Activated naive CD4-positive, alpha-beta T cell treated with Interleukin-2 at 50 U/mL for 16 hours (primary cell): ENCODE measurements around the gene ZNF644.
"Not testable (repeated sequence)": the region's sequence is repeated elsewhere in the genome, so short reads cannot be mapped to it uniquely, and the experiment has no call there.

Experiments
- DNase-seq: peaks from one replicate; pipeline ENCODE4 v3.0.0-alpha.2; 2020

ZNF644 gene

GRCh38 chr1:90925928-90926869 is 95.6 kb downstream of the ZNF644 start:
- no peak for DNase-seq

DNA sequence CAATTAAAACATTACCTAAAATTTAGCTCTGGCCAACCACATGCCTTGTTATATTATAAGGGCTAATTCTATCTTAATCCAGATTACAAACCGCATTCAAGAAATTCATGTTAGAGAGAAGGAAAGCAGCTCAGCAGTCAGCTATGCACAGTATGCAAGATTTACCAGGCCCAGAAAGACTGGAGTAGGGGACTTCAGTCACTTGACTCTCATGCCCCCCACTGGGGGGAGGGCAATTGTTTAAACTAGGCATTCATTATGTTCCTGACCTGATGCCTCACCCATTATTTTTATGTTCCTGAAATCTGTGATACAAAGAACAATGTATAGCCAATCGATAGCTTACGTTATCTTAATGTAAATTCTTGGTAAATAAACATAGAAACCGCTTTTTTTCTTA is 96.9 kb downstream of the ZNF644 start:
- DNase-seq: no peak

GRCh38 chr1:90922996-90923395 is 98.8 kb downstream of the ZNF644 start:
- DNase-seq: no peak

GRCh38 chr1:90922202-90922601 is 99.6 kb downstream of the ZNF644 start:
- no peak for DNase-seq

DNA sequence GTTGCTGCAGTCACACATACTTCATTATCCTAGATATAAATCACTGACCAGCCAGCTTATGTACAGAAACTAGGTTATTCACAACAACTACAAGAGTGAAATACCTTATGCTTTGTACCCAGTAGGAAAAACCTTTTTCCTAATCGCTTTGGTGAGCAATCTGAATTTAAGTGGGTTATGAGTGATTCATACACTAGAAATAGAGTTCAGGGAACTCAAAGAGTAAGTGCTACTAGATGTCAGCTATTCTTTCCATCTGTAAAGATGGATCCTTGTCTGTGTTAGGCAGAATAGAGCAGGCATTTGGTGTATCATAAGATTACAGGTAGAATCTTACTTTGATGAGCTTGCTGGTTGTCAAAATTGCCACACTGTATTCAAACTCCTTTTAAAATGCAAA is 101.9 kb downstream of the ZNF644 start:
- DNase-seq: no peak

DNA sequence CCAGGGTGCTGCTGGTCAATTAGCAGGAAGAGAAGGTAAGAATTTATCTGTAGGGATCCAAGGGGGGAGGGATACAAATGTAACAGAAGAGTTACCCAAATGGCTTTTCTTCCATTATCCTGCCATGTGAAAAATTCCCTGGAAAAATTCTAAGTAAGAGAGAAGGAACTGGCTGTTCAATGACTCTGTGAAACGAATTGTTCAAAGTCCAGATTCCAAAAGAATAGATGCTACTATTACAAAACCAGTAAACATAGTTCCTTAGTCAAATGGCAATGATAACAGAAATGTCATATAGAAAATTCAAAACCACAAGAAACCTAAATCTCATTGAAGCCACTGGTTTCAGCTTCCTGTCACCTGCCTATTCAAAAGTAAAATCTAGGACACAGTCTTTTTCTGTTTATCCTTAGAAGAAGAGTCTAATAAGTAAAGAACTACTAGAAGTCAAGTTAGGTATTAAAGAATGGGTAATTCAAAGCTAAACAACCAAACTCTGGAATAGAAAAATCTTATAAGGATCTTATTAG is 102.6 kb downstream of the ZNF644 start:
- no peak for DNase-seq

- no peak for DNase-seq
Measured at GRCh38 chr1:90911353-90911752, 110.5 kb downstream of the ZNF644 start.

- DNase-seq: no peak
Measured at GRCh38 chr1:90902672-90903071, 119.2 kb downstream of the ZNF644 start.

DNA sequence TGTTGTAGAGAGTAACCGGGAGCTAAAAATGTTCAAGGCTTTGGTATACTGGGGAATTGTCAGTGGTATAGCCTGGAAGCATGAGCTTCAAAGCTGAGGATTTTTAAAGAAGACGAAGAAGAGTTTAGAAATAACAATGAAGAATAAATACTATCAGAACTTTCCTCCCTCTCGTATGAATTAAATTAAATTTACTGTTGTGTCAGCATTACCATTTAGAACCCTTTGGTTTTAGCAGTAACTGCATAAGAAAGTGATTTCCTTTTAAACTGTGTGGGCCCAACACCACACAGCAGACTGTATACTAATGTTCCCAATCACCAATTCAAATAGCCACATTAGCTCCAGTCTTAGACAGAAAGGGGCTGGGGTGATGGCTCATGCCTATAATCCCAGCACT is 122.6 kb downstream of the ZNF644 start:
- DNase-seq: no peak

- DNase-seq: not testable (repeated sequence)
Measured at GRCh38 chr1:90893679-90894078, 128.2 kb downstream of the ZNF644 start.

GRCh38 chr1:90892884-90893283 is 129.0 kb downstream of the ZNF644 start:
- not testable (repeated sequence) for DNase-seq

GRCh38 chr1:90892196-90892595 is 129.6 kb downstream of the ZNF644 start:
- not testable (repeated sequence) for DNase-seq

- DNase-seq: not testable (repeated sequence)
Measured at GRCh38 chr1:90891756-90892155, 130.1 kb downstream of the ZNF644 start.

DNA sequence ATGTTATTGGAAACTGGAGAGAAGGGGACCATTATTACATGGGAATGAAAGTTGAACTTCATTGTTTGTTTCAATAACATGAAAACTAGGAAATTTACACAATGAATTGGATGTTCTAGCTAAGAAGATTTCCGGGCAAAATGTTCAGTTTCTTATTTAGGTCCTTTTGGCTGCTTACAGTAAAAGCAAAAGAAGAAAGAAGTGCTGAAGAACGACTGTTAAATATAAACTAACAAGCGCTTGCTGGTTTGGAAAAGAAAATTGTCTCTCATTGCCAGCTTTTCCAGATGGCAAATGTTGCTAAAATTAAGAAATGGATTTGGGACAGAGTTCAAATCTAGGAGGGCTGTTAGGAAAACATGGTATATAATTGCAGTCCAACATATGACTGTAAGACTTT is 139.6 kb downstream of the ZNF644 start:
- DNase-seq: no peak

DNA sequence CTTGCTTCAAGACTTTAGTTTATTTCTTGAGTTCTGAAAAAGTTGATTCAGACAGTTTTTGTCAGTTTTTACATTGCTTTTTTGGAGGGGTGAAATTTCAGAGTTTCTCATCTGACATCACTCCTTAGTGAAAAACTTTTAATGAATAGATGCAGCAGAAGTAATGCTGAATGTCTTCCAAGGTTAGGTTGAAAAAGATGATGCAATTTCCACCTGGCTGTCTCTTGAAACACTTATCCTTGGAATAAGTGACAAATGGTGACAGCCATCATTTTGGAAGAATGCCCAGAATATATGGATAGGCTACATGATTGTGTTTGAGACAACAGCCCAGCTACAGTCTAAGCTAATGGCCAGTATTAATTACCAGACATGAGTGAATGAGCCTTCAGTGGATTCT is 140.8 kb downstream of the ZNF644 start:
- no peak for DNase-seq

DNA sequence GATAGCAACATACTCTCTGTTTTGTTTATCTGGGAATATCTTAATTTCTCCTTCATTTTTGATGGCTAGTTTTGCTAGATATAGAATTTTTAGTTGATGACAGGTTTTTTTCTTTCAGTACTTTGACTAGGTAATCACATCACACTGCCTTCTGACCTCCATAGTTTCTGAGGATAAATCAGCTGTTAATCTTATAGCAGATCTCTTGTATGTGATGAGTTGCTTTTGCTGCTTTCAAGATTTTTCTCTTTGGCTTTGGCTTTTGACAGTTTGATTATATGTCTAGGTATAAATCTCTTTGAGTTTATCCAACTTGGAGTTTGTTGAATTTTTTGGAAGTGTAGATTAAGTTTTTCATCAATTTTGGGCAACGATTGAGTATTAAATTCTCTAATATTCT is 142.6 kb downstream of the ZNF644 start:
- DNase-seq: no peak

DNA sequence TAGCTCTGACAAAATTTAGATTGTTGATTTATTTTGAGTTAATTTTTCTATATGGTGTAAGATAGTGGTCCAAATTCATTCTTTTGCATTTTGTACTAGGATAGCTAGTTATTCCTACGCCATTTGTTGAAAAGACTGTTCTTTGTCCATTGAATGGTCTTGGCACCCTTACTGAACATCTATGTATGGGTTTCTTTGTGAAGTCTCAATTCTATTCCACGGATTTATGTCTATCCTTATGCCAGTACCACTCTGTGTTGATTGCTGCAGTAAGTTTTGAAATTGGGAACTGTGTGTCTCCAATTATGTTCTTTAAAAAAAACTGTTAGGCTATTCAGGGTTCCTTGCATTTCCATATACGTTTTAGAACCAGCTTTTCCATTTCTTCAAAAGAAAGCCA is 145.7 kb downstream of the ZNF644 start:
- DNase-seq: no peak
